Measurements from ENCODE around the gene WNT5A. TPM values are rescaled to one million over a fixed set of nuclear protein-coding genes. Genes with fewer than 3 reads are reported as not detected.

Gene WNT5A
- 10.8 TPM for polyA plus RNA-seq (ENCODE audit: insufficient read length)

DNA sequence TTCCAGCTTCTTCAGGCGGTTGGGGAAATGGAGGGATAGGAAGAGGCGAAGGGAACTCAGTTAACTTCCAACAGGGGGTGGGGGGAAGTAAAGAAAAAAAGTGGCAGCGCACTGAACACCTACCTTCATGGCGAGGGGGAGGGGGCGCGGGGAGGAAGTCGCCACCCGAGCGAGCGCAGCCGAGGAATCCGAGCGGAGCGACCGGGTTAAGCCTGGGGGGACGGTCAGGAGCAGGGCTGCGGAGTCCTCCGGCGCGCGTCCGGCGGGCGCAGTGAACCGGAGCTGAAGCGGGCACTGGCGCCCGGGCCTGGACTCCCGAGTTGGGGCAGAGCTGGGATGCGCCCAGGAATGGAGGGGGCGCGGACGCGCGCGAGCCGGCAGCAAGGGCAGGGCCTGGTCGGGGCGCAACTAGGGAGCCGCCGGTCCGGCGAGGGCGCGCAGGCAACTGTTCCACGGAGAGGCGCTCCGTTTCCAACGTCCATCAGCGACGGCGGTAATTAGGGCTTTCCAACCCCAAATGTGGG lies at the start of gene WNT5A:
WNT5A (minus strand) TSS at position 450 of the 524 bp plus-strand sequence; CDS start at position 129, 321 bp downstream.
- peak; percentile 42 for DNase-seq

DNA sequence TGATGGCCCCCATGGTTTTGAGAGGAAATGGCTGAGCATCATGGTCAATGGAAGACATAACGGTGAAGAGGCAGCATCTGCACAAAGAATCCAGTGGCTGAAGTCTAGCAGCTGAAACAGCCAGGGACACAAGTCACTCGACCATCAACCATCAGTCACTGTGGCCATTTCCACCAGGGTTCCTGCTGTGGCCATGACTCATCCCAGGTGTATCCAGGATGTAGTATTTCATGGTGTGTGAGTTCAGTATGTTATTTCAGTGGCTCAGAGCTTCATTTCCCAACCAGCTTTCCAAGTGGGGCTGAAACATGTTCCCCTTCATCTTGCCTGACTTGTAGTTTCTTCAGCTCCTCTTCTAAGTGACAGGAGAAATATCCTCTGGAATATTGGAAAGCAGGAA lies 47.8 kb upstream of the WNT5A start:
- DNase-seq, result no peak

DNA sequence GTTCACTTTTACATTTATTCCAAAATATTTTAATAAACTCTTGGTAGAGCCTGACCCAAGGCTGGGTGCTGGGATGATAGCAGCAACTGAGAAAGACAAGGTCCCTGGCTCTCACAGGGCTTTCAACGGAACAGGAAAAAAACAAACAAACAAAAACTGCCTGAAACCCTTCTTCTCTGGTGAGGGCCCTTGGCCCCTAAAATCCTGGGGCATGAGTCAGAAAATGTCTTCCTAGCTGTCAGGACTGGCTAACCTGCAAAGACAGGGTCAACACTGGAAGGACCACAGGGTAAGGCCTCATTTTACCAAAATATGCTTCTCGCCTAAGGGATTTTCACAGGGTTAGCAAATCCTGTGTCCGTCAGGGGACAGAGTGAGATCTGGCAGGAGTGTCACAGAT lies 45.7 kb upstream of the WNT5A start:
- no peak for DNase-seq

DNA sequence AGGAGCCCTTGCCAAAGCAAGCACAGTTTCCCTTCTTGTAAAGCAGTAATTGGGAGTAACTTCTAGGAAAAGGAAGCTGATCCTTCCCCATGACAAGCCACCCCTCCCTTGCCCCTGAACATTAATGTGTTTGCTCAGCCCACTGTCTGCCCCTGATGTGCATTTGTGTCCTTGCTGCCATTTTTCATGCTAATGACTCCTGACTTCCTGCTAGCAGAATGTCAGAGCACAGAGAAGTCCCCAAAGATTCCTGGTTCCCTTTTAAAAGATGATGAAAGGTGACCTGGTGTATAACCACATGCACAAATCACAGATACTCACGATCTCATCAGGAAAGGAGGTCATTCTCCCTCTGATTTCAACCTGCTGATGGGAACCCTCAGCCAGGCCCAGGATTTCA lies 44.2 kb upstream of the WNT5A start:
- DNase-seq, result no peak

DNA sequence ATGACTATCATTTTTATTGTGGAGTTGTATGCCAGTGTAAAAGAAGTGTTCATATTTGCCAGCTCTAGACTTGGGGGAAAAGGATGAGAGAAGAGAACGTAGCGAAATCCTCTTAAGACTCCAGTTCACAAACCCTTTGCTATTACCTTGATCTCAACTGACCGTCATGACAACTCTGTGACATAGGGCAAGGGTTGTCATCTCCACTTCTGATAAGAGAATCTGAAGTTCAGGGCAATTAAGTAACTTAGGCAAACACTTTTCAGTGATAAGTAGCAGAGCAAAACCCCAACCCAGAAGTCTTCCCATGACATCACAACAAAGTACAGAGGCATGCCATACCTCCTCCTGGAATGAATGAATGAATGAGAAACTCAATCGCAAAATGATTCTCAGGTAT lies 40.3 kb upstream of the WNT5A start:
- DNase-seq, result no peak

DNA sequence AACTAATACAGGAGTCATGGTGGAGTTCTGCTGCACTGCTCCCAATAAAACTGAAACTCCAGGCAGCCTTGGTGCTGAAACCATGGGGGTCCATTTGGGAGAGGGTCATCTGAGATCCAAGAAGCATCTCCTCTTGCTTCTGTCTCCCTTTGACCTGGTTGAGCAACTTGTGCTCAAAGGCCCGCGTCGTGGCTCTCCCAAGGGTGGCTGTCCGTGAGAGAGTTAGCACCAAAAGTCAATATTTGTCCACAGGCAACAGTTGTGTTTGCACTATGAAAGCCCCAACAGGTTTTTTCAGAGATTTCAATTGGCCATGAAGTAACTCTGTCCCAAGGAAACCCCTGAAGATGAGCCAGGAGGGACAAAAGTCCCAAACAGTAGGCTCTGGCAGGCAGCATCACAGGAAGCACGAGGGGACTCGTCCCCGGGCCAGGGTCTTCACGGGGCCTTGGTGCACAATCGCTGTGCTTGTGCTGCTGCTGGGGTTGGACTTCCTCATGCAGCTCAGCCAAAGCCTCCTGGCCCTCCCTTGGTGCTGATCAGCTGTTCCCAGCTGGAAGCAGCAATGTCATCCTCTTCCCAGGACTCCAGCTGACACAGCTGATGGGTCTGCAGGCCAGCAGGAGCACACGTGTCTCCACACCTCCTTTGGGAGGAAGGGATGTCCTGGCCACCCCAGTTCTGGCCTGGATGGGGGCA lies 39.4 kb upstream of the WNT5A start:
- no peak for DNase-seq

DNA sequence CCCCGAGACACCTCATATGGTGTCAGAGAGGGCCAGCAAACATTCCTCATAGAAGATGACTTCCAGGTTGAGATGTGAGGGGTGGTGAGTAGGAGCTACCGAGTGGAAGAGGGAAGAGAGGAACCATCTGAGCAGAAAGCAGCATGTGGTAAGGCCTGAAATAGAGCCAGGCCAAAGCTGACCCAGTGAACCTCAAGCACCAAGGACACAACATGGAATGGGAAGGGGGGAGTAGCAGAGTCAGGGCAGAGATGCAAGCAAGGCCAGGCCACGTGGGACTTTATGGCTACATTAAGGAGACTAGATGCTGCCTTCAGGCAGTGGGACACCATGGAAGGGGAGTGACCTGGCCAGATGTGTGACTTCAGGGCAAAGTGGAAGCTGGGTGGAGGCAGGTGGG lies 38.3 kb upstream of the WNT5A start:
- no peak for DNase-seq

DNA sequence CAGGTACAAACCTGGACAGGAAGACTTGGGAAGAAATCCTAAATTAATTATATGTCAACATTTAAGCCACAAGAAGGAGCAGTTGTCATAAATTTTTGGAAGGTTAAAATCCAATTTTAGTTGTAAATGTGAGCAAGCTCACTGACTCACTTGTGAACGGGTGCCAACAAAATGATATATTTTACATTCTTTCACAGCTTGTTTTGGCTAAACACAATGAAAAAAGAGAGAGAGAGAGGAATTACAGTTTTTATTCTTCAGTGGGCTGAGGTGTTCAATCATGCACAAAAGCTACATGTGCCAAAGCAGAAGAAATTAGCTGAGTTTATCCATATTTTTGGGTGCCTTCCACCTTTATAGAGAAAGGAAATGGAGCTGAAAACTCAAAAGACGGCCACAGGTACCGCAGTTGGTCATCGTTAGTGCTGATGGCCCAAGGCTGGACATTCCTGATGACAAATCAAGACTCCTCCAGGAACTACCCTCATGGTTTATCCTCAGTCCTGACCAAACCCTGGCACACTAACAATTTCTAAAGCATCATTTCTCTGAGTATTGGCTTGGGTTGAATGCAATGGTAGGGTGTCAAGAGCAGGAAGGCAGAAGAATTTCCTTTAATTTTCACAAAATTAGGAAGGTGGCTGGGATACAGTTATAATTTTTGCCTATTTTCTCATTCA lies 37.6 kb upstream of the WNT5A start:
- DNase-seq, result peak; percentile 44

DNA sequence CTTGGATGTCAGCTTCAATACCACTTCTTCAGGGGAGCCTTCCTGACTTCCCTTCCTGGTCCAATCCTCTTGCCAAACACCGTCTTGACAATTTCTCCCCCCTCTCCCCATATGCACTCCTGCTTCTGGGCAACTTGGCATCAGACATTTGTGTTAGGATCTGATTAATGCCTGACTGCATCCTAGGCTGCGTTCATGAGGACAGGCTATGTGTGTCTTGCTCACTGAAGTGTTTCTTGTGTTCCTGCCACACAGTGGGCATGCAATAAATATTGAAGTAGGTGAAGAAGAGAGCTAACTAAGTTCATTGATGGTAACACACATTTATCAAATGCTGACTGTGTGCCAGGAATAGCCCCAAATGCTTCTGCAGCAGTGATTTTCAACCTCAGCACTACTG lies 36.4 kb upstream of the WNT5A start:
- DNase-seq, result no peak

DNA sequence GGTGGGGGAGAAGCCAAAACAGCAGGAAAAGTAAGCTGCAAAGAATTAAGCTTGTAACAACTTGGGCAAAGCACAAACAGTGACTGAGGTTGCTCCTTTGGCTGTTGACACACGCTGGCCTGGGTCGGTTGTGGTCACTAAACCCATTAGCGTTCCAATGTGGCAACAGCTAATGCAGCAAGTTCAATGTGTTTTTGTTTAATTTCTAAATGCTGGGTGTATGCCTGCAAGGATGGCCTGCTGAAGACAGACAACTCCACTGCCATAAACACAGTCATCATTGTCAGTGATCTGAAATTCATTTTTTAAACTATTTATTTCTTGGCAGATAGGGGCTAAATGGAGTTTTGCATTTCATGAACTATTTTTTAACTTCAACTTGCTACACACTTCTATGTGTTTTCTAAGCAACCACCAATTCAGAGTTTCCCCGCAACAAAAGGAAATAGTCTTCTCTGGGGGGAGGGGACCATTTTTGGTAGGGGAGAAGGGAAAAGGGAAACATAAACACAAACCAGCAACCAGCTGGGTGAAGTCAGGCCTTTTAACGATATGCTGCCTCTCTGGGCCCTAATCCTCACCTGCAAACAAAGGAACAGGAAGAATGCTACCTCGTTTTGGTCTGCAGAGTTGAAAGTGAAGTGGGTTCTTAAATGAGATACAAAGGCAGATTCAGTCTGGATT lies 34.8 kb upstream of the WNT5A start:
- DNase-seq, result no peak

DNA sequence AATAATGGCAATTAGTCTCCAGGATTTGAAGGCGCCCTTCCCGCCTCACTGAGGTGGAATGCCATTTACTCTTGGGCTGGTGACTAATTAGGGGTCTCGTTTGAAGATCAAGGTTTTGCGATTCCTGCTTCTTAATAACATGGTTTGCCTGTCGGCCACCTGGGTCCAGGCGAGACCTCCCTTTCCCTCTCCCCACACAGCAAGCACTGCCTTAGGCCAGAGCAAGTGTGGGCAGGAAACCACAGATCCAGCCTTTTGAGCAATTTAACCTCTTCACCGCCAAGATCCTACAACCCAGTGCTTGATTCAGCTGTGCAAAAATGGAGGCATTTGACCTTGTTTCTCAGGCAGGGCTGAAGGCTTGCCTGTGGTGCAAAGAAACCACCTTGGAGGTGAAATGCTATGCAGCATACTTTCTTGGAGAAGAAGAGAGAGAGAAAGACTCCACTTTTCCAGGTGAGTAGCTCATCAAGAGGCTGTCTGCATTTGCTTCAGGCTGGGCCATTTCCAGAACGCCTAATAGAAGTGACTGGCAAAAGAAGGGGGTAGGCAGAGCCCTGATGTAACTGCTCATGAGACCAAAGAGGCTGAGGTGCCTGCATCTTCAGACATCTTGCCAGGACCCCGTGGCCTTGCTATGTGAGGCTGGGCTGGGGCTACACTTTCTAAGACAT lies 34.1 kb upstream of the WNT5A start:
- DNase-seq, result no peak

DNA sequence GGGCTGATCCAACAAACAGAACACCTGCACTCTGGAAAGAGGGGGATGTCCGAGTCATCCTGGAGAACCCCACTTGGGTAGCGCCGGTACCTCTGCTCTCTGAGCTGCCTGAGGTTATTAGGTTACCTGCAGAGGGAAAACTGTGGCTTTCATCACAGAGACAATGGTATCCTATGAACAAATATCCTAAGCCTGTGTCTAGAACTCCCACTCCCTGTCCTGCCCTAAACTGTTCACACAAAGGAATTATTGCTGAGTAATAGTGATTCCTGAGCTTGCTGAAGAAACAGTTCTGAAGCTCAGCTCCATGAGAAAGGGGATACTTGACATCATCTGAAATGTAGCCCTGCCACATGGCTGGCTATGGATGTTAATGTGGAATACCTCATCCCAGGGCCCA lies 31.9 kb upstream of the WNT5A start:
- DNase-seq, result no peak

DNA sequence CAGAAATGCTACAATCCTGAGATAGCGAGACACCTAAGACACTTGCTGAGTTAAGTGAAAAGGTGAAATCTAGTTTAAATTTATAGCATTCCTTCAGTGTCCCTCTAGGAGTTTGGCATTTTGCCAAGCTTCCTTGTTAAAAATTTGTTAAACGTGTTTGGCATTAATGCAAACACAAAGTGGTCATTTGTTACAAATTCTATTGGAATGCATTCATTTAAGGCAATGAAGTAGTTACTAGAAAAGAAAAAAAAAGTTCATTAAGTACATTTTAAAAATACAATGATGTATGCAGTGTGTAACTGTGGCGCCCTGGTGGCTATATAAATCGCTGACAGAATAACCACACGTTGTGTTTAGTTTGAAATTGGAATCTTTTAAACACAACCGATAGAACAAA lies 31.3 kb upstream of the WNT5A start:
- DNase-seq, result no peak

DNA sequence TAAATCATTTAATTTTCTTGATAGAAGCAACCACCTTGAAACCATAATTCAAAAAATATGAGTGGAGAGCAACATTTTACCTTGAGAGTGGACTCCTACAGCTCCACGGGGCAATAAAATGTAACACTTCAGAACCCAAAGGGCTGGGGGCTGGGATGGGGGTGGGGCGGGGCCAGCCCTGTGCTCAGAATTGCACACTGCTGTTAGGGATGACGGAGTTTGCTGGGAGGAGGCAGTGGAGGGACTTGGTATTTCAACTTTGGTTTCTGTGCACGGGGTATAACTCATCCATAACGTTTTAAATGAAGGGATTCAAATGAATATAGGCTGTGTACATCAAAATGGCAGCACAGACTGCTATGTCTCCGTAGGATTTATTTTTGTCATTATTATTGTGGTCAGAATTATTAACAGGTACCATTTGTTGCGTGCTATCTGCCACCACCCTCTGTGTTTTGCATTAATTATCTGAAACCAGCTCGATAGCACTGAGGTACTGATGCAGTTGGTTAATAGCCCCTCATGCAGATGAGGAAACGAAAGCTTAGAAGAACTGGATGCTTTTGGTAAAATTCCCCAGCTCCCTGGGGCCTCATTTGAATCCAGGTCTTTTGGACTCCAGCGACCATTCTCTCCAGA lies 29.4 kb upstream of the WNT5A start:
- DNase-seq, result no peak

DNA sequence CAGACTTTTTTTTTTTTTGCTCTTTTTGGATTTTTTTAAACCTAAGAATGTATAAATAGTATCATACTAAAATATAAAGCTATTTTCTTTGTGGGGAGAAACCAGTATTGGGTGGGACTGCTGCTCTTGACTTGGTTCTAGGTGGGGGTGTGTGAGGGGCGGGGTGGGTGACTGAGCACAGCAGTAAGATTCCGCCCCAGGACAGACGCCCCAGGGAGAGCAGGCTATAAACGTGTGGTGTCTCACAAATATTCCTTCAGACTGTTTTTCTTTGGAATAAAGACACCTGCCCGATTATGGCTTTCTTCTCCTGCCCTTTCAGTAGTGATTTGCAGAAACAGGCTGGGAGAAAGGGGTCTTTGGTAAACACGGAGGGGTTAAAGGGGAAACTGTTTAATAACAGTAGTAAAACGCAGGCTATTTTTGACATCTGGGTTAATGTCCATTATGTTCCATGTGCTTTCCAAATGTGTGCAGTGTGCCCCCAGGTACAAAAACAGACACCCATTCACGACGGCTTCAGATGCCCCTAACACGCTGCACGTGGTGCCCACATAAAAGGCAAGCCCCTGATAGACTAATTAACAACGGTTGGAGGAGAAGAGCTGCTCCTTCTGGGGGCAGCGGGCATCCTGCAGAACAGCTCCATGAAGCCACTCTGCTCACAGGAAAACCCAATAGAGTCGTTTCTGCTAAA lies 28.6 kb upstream of the WNT5A start:
- DNase-seq, result no peak

DNA sequence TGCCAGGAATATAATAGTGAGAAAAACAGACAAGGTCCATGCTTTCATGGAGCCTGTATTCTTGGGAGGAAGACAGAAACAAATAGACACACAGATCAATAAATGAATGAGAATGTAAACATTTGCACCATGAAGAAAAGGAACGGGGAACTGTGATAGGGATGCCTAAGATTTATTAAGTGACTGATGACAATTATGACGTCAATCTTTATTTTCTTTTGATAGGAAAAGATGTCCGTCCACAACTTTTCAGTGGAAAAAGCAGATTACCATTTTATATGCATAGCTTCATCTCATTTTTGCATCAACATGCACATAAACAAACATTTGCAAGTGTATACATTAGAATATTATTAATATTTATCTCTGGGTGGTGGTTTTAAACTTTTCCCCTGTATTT lies 27.9 kb upstream of the WNT5A start:
- no peak for DNase-seq

DNA sequence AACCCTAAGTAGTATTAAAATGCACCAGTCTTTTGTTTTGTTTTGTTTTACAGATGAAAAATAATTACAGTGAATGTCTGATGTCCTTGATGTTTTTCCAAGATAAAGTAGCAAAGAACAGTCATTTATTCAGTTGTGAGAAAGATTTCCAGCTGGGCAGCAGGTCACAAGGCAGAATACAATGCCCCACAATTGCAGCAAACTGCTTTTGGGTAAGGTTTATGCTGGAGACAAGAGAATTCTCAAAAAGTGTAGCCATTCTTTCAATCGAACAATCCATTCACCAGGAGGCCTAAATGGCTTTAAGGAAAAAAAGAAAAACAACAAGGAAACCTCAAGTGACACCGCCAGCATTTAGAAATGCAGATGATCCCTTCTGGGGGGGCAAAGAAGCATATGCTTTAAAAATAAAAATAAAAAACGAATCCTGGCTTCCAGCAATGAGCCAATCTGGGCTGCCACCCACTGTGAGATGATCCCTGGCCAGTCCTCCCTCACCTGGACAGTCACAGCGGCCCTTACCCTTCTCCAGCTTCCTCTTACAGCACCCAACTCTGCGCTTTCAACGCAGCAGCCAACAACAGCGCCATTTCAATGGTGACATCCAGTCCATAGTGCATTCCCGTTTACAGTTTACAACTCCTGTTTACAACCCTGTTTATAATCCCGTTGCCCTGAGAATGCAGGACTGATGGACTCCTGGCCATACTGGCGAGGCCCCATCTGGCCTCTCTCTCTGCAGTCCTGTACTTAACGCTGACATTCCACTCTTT lies 25.7 kb upstream of the WNT5A start:
- no peak for DNase-seq

DNA sequence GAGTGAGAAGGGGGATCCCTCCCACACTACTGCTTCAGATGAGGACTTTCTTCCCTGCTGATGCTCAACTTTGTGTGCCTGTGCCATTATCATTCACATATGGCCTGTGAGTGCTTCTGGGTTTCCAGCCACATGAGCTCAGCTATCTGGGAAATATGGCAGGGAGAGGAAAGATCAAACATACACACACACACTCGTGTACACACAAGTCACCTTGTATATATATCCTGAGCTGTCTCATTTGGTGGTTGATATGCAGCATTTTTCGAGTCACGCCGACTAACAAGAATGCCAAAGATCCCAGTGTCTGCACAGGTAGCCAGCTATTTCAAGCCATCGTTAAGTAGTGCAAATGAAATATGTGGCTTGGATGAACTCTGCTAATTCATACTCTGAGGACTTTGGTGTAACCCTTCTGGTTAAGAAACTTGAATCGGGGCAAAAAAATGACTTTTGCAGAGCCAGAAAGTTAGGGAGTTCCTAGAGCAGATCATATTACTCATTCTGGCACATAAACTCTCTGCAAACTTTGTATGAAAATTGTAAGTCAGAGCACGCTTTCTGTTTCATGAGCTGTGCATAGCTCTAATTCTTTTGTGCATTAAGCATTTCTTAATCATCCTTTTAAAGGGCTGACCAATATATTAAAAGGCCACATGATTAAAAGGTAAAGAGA lies 24.9 kb upstream of the WNT5A start:
- DNase-seq, result no peak

DNA sequence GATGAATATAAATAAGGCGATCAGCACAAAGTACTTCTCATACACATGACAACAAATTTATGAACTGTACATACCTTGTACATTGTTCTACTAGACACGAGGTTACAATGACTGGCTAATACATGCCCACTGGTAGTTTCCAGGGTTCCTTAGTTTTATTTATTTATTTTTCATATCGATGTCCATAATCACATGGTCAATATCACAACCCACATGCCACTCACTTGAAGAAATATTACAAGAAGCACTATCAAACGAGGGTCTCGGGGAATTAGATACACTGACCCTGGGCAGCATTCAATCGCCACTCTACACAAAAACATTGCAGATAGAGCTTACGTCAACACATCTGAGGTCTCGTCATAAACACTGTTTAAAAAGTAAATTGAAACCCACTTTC lies 21.2 kb upstream of the WNT5A start:
- DNase-seq, result no peak

DNA sequence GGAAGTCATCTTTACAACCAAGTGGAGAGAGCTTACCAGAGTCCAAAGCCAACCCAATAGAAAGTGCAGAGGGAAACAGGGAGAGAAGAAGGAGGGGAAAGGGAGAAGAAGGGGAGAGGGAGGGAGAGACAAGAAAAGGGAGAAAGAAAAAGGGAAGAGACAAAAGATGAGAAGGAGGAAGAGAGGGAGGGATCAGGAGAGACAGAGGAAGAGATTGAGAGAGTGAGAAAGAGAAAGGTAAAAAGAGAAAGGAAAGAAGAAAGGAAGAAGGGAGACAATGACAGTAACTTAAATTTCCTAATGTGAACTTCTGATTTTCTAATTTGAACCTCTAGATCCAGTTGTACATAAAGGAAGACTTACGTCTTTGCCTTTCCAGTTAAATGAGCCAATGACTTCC lies 20.7 kb upstream of the WNT5A start:
- DNase-seq, result no peak

DNA sequence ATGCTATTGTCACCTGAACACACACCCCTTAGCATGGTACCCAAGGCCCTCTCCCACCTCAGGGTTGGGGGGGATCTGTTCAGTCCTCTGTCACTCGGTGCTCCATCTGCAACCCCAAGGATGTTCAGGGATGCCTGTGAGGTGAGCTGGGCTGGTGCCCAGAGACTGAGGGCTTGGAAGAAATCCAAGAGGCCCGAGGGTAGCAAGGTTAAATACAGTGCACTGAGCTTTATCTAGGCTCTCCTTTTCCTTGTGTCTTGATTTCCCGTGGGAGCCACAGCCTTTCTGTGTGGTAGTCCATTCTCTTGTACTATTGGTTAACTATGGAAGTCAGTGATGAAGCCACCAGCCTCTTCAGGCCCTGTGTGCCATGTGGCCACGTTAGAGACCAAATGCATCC lies 18.7 kb upstream of the WNT5A start:
- DNase-seq, result no peak
